ENCODE measurements around the gene UQCR10.

The UQCR10 gene

DNA sequence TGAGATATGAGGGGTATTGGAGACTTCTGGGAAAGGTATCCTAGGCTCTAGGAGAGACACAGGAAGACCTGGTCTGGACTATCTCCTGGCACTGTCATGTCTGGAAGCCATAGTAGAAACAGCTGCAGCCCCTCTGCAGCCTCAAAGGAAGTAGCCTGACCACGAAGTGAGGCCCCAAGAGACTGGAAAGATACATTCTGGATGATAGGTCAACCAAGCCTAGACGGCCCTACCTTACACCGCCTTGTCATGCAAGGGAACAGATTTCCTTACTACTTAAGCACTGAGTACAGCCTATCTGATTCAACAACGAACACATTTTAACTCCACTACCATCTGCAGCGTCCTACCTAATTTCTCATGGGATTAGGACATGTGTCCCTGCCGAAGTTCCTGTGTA is 31.1 kb downstream of the UQCR10 start:
- DNase-seq (ENCODE audit: low read depth, low spot score), result no peak

DNA sequence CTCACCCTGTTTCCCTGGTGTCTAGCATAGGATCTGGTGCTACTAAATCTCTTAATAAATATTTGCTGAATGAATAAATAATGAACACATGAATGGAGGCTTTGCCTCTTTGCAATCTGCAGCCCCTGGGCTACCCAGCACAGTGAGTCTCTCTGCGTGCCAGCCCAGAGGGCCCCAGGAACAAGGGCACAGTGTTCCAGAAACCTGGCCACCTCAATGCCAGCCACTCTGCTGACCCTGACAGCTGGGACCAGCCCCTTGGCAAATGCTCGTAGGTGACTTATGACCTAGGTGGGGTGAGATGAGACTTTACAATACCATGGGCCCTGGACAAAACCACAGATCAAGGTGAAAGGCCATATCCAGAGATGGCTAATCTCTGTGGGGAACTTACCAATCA is 31.6 kb downstream of the UQCR10 start:
- DNase-seq (ENCODE audit: low read depth, low spot score), result no peak

DNA sequence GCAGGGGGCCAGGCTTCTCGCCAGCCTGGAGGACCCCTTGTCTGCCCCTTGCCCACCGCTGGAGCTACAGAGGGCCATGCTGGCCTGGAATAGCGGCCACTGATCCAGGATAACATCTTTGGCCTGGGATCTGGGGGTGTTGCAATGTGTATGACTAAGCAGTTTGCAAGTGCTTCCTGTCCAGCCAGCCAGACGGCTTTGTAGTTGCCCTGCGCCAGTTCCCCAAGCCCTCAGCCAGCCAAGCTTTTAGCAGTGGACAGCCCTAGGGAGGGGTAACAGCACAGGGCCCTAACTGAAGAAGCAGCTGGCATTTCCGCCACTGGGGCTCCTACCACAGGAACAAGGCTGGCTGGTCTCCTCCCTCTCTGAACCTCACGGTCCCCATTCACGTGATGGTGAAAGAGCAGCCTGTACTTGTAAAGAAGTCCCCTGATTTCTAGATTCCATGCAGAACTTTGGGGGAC is 32.1 kb downstream of the UQCR10 start:
- no peak for DNase-seq (ENCODE audit: low read depth, low spot score)

DNA sequence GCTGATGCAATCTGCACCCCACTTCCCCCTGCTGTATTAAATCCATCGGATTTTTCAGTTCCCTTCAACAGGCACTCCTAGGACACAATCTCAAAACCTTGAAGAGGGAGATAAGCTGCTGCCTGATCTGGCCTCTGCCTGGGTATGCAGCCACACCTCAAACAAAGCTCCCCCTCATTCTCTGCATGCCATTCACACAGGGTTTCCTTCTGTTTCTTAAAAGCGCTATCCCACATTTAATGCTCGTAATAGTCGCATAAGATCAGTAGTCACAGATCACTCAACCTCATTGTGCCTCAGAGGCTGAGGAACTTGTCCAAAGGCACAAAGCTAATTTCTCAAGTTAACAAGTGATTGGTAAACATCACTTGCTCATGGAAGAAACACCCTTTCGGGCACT is 34.0 kb downstream of the UQCR10 start:
- no peak for DNase-seq (ENCODE audit: low read depth, low spot score)

DNA sequence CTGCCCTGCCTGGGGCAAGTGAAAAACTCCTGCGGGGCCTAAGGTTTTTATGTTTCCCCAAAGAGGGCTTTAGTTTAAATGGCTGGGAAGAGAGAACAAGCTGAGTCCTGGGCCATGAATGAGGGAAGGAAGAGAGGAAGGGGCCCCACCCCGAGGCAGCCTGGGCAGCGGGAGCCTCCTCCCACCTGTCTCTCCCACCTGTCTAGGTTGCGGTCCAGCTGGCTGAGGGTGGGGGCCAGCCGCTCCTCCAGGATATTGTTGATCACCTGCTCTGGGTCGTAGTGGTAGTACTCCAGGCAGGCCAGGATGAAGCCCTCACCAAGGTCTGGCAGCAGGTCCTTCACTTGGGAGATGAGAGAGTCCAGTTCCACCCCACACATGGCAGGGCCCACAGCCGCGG is 34.6 kb downstream of the UQCR10 start:
- DNase-seq (ENCODE audit: low read depth, low spot score), result no peak

DNA sequence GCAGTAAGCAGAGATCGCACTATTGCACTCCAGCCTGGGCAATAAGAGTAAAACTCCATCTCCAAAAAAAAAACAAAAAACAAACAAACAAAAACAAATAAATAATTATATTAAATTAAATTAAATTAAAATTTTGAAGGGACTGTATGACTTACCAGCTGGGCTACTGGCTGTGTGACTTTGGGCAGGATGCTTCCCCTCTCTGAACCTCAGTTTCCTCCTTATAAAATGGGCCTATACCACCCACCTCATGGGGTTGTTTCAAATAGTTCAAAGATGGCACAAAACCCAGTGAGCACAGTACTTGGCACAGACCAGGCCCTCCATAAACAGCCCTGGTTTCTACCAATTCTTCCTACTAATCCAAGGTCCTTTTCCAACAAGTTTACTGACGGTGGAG is 36.0 kb downstream of the UQCR10 start:
- no peak for DNase-seq (ENCODE audit: low read depth, low spot score)

DNA sequence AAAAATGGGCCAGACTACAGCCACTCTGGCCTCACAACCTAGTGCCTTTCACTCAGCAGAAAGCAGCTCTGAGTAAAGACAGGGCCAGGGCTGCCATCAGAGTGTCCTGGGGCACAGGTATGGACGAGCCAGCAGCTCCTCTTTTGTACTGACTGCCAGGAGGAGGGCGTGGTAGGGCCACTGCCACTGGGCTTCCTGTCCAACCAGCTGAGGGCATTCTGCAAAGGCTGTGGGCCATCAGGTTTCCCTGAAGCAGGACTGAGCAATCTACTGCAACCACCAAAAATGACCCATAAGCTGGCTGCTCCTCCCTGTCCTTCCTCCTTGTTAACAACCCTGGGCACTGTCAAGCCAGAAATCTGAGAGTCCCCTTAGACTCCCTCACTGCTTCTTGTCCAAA is 37.8 kb downstream of the UQCR10 start:
- DNase-seq (ENCODE audit: low read depth, low spot score), result no peak

DNA sequence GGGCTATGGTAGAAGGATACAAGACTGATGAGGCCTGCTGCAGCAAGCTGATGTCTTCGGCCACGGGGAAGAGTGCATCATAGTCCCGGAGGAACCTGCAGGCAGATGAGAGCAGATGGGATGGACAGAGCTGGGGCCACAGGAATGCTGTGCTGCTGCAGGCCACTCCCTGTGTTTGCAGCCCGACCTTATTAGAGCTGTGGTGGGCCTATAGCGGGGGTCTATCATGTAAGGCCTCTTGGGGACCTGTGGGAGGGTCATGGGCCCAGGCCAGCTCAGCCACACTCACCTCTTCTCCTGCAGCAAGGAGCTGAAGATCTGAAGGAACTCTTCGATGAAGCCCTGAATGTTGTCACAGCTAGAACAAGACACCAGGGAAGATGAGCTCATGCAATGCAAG is 39.0 kb downstream of the UQCR10 start:
- DNase-seq (ENCODE audit: low read depth, low spot score), result no peak

DNA sequence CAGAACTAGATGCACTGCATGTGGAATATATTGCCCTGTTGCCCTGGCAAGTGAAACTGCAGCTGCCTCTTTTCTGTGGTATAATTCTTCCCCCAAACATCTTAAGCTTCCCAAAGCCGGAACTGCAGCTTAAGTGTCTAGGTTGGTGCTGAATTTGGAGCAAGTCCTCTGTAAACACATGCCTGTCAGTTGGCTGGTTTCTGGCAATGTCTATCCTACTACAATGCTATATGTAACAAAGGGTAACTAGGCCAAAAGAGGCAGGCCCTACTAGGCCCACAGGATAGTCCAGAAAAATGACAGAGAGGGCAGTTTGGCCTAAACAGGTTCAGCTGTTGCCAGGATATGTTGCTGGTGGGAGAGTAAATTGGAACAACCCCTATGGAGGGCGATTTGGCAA is 43.0 kb downstream of the UQCR10 start:
- no peak for DNase-seq (ENCODE audit: low read depth, low spot score)

DNA sequence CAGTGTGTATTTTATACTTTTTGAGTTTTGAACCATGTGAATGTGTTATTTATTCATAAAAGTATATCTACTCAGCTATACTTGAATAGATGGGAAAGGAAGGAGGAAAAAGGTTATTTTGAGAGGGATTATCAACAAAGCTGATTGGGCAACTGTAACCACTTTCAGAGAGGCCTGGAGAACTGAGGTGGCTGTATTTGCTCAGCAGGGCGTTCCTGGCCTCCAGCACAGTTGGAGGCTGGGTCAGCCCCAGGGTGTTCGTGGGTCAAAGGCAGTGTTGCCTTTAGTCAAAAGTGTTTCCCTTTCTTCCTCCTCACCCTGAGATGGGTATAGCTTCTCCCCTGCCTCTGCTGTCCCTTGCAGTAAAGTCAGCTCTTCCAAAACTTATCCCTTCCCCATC is 44.2 kb downstream of the UQCR10 start:
- DNase-seq (ENCODE audit: low read depth, low spot score), result no peak

DNA sequence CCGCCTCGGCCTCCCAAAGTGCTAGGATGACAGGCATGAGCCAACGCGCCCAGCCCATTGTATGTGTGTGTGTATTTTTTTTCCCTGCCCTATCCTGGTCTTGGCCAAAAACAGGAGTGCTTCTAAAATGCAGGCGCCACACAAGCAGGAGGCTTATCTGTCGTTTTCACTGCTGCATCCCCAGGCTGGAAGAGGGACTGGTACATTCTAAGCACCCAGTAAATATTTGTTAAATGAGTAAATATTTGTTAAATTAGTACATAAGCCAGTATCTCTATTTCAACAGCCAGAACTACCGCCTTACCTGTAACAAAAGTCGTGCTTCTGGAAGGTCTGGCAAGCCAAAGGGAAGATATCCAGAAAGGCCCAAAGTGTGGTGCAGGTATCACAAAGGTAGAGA is 46.0 kb downstream of the UQCR10 start:
- no peak for DNase-seq (ENCODE audit: low read depth, low spot score)

DNA sequence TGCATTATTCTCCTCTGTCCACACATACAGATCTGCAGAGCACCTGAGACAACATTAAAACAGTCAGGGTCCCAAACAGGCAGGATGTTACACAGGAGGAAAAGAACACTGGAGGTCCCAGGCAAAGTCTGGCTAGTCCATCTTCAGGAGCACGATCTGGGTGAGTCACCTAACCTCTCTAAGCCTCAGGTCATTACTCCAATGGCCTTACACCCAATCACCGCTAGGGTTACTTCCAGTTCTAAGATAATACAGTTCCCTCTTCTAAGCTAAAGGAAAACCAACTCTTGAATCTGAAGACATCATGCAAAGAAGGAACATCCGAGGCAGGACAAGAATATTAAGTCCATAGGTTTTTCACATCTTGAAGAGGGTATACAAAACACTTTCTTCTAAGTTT is 46.4 kb downstream of the UQCR10 start:
- DNase-seq (ENCODE audit: low read depth, low spot score), result no peak

DNA sequence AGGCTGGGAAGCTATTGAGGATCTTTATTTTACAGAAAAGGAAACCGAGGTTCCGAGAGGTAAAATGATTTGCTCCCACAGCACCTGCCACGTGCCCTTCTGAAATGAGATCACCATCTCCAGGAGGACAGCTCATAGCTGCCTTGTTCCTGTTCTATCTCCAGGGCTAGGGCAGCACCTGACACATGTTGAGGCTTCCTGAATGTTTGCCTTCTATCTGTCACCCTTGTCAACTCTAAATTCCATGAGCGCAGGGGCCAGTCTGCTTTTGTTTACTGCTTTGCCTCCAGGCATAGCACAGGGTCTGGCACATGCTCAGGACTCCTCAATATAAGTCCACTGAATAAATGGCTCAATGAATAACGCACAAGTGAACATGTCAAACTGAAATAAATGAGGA is 46.8 kb downstream of the UQCR10 start:
- DNase-seq (ENCODE audit: low read depth, low spot score), result no peak

DNA sequence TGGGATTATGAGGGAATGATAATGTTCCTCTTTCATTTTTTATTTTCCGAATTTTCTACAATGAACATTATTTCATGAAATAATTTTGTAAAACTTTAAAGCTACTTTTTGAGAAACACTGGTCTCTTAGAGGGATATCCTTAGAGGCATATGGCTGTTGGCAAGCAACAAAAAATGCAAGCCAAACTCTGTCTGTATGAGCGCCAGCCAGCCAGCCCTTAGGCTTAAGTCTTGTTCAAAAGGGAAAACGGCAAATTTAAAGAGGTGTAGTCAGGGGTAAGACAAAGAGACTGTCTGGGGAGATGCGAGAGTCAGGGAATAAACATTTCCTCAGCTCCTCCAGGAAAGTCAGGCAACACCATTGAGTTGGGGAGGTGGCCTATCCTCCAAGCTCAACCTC is 48.4 kb downstream of the UQCR10 start:
- no peak for DNase-seq (ENCODE audit: low read depth, low spot score)

DNA sequence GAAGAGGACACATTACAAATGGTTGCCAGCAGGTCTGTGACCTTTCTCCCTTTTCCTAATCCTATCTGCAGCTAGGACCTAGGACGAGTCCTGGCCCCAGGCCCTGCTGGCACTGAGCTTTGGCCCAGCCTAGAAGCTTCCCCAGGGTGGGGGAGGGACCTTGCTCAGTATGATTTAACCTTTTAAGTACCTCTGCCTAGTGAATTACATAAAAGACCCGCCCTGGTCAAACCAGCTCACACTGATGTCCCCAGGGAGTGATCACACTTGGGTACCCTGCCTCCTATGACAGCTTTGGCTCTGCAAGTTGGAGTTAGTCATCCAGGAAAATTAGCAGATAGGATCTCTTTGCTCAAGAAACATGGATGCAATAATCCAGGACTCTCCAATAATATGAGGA is 49.0 kb downstream of the UQCR10 start:
- DNase-seq (ENCODE audit: low read depth, low spot score), result no peak

DNA sequence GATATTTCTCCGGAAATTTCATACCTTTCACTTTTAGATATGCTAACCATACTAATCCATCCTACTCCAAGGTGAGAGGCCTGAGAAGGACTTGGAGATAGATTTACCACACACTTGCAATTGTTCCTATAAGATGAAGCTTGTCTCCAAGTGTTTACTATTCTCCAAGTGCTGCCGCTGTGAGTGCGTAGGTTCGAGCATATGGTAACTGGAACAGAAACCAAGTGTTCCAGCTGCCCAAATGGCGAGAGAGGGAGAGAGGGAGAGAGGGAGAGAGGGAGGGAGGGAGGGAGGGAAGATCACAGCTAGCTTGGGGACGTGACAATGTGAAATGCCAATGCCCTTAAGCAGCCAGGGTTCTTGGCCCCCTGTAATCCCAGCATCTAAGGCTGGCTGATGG is 49.4 kb downstream of the UQCR10 start:
- DNase-seq (ENCODE audit: low read depth, low spot score), result no peak

DNA sequence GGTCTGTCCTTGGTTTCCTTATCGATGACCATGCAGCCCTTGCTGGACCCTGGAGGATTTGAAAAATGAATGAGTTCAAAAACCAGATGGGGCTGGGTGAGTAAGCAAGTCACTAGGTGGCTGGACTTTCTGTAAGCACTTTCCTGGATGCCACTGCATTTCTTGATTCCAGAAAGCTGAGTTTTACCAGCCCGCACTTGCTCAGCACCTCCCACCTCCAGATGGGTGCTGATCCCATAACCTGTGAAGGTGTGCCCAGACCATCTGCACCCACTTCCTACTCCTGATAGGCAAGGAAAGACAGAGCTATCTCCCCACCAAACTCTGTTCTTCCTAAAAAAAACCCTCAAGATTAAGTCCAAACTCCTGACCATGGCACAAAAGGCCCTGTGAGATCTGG is 49.8 kb downstream of the UQCR10 start:
- no peak for DNase-seq (ENCODE audit: low read depth, low spot score)

DNA sequence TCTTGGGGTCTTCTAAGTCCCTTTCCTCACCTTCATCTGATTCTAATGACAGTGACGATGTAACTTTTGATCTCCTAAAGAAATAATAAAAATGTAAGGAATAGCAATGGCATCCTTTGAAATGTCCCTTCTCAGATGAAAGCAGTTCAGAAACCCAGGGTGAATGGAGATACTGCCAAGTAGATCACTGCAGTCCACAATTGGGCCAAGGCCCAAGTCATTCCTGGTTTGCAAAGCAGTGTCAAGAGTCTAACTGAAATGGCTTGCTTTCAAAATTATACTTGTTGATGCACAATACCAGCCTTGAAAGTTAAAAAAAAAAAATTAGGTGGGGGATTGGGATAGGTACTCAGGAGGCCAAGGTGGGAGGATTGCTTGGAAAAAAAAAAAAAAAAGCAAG is 50.6 kb downstream of the UQCR10 start:
- DNase-seq (ENCODE audit: low read depth, low spot score), result no peak

DNA sequence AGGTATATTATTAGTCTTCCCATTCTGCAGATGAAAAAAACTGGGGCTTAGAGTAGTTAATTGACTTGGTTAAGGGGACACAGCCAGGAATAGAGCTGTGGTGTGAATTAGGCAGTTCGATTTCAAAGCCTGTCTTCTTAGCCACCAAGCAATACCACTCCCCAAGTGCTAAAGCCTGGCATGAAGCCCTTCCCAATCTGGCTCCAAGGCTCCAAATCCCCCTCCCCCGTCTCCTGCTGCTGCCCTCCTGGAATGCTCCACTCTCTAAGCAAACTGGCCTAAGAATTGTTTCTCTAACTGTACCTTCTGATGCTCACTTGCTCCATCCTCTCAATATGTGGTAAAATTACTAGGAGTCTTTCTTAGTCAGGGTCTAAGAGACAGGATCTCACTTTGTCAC is 52.3 kb downstream of the UQCR10 start:
- no peak for DNase-seq (ENCODE audit: low read depth, low spot score)
